22Rv1 (cell line): ENCODE results near the gene GPC6.

Experiments
- H3K27ac ChIP-seq: fragments of 450-650 bp; 2 replicates; pipeline ENCODE4 v1.5.1; 2017
- CTCF ChIP-seq: fragments of 450-650 bp; IDR thresholded peaks from 2 replicates; pipeline ENCODE4 v1.5.1; 2017; ENCODE audit warnings: mild to moderate bottlenecking
- ZFX ChIP-seq: fragments of 450-650 bp; IDR thresholded peaks from 2 replicates; pipeline ENCODE4 v1.6.1; 2017; ENCODE audit warnings: antibody characterized with exemption, borderline replicate concordance

The GPC6 gene

GRCh38 chr13:93397619-93398018 is 171.0 kb downstream of the GPC6 start:
- TF ChIP-seq ZFX = no peak
- TF ChIP-seq CTCF = no peak
- no peak overlapping the region for H3K27ac ChIP-seq

DNA sequence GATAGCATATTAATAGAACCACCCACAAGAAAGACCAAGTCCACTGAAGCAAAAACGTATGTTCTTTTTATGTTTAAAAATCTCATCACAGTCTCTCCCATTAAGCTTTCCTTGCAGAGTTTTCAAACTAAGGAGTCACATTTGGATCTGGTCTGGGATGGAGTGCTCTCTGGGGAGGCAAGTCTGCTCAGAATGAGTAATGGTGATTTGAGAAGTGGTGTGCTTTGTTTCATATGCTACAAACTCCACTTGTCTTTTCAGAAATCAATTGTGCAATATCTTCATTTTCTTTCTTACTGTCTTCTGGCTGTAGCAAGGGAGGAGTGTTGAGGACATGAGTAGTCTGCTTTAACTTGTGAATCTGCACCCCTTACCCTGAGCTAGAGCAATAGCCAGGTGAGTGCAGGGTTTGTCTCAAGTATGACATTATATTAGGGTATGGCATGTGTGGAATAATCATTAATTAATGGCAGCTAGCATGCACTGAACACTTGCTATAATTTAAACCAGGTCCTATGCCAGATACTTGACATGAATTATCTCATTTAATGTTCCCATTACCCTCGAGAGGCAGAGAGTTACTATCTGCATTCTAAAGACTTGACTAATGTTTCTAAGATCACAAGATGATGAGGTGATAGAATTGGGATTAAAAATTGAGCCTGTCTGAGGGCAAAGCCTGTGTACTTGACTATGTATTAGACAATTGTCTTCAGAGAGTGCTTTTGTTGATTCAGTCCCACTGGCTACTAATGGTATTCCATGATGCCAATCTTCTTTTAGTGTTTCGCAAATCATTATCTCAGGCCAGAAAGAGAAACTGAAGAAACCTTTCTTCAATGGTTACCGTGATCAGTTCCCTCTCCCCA is 171.8 kb downstream of the GPC6 start:
- no peak for TF ChIP-seq ZFX
- no peak for TF ChIP-seq CTCF
- H3K27ac ChIP-seq = no peak overlapping the region

DNA sequence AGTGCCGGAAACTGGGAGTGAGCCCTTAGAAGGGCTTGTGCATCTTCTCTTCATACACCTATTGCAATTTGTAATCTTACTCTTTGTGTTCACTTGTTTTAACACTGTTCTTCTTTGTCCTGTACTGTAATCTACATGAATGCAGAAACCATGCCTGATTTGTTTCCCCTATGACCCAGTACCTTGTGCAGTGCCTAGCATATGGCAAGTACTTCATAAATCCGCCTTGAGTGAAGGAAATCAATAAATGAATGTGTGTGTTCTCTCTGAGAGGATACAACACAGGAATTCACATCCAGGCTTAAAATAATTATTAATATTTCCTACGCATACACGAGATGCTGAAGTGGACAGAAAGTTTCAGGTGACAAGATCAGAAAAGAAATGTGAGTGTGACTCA is 172.6 kb downstream of the GPC6 start:
- TF ChIP-seq CTCF = no peak
- TF ChIP-seq ZFX = no peak
- H3K27ac ChIP-seq = no peak overlapping the region

DNA sequence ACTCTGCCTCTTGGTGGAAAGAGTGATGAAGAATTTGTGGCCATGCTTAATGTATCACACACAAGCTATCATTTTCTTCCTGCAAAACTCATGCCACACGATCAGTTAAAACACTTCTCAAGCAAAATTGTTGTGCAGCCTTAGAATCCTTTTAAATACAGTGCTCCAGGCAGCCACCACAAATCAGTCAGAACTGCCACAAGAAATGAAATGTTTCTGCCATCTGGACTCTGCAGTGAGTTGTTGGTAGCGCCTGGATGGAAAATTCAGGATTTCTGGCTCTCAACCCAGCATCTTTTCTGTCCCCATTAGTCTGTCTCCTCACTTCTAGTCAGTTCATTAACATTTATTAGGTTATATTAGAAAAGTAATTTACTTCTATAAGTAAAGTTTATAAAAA is 179.5 kb downstream of the GPC6 start:
- no peak for TF ChIP-seq ZFX
- TF ChIP-seq CTCF = no peak
- H3K27ac ChIP-seq = no peak overlapping the region

DNA sequence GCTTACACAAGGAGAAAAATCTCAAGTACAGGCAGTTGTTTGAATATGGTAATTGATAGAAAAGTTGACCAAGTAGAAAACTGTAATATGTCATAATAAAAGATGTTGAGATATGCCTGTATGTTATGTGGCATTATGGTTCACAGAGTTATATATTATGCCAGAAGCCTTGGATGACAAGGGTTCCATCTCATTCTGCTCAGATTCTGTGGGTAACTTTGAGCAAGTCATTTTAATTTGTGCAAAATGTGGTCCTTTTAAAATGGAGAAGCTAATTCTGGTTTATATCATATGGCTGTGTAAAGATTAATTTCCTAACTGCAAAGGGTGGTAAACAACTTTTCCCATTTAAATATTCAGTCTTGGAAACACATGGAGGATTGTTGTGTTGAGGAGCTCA is 180.9 kb downstream of the GPC6 start:
- TF ChIP-seq ZFX (no peak), CTCF (no peak)

DNA sequence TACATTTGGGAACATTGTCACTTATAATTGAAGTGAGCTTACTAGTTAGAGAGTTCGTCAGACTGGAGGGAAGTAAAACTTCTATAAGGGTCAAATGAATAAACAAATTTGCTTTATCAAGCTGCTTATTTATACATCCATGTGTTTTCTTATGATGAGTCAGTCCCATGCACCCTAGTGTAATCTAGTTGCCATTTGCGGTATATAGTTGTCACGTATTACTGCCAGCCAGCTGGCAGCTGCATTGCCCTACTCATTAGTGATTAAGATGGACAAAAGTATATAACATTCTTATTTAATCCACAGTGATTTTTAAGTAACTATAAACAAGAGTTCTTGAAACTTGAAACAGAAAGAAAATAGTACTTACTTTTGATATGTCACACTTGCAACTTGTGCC is 182.4 kb downstream of the GPC6 start:
- TF ChIP-seq CTCF = no peak
- no peak for TF ChIP-seq ZFX
- H3K27ac ChIP-seq = no peak overlapping the region

More for the DNA sequence above, 180.9 kb downstream of the GPC6 start:
- H3K27ac ChIP-seq = no peak overlapping the region

GRCh38 chr13:93409816-93410215 is 183.2 kb downstream of the GPC6 start:
- TF ChIP-seq CTCF (no peak), ZFX (no peak)
- H3K27ac ChIP-seq = no peak overlapping the region
